OCI-LY7 (cell line): ENCODE data around the gene STXBP6. TPM values are rescaled to one million over a fixed set of nuclear protein-coding genes. Genes with fewer than 3 reads are reported as not detected.
"Not testable (repeated sequence)": the region's sequence is repeated elsewhere in the genome, so short reads cannot be mapped to it uniquely, and the experiment has no call there.

ENCODE experiments used
- BruUV-seq: library from RNA; stranded (reverse); fragments of 400-500 nt; replicated peaks from 2 replicates; lab custom pipeline; 2021; lab: Mats Ljungman, UMichigan
- CTCF ChIA-PET: fragments of 300-600 bp; sonication (Branson Sonifier 250); formaldehyde crosslinking; loops from one replicate; lab custom pipeline; 2022; ENCODE audit warnings: antibody characterized with exemption; ENCODE audit not compliant: unreplicated experiment; lab: Charles Lee
- POLR2A ChIA-PET: fragments of 300-600 bp; sonication (Branson Sonifier 250); formaldehyde crosslinking; loops from one replicate; lab custom pipeline; 2022; ENCODE audit warnings: antibody characterized with exemption; lab: Charles Lee
- DNase-seq: peaks from one replicate; pipeline ENCODE4 v3.0.0-alpha.2; 2015; ENCODE audit warnings: low spot score
- H2AFZ ChIP-seq: fragments of 200-600 bp; sonication (generic), shearing (Covaris generic); 2 replicates; pipeline ENCODE4 v1.6.1; 2014; ENCODE audit warnings: mild to moderate bottlenecking, antibody characterized with exemption, low read length, moderate library complexity
- H3K27ac ChIP-seq: fragments of 200-600 bp; sonication (generic); 2 replicates; pipeline ENCODE4 v1.5.1; 2014; ENCODE audit warnings: mixed run types, low read depth, mild to moderate bottlenecking, moderate library complexity, low read length, inconsistent platforms; ENCODE audit not compliant: poor library complexity, severe bottlenecking
- H3K36me3 ChIP-seq: fragments of 200-600 bp; sonication (generic); 2 replicates; pipeline ENCODE4 v1.6.1; 2014; ENCODE audit warnings: mild to moderate bottlenecking, antibody characterized with exemption, low read length, moderate library complexity, mixed read lengths; ENCODE audit not compliant: insufficient read depth
- H3K4me1 ChIP-seq: fragments of 200-600 bp; sonication (generic); 2 replicates; pipeline ENCODE4 v1.5.1; 2014; ENCODE audit warnings: mild to moderate bottlenecking, low read length; ENCODE audit not compliant: insufficient read depth, poor library complexity, severe bottlenecking
- H3K4me2 ChIP-seq: fragments of 200-600 bp; sonication (generic); 2 replicates; pipeline ENCODE4 v1.6.1; 2014; ENCODE audit warnings: mild to moderate bottlenecking, low read length
- H3K4me3 ChIP-seq: fragments of 200-600 bp; sonication (generic); 2 replicates; pipeline ENCODE4 v1.5.1; 2014; ENCODE audit warnings: mild to moderate bottlenecking, low read depth, low read length; ENCODE audit not compliant: poor library complexity, severe bottlenecking
- H3K79me2 ChIP-seq: fragments of 200-600 bp; sonication (generic); 2 replicates; pipeline ENCODE4 v1.6.1; 2016; ENCODE audit warnings: low read depth, mild to moderate bottlenecking, low read length, moderate library complexity, mixed read lengths; ENCODE audit not compliant: insufficient read depth
- H3K9me2 ChIP-seq: fragments of 200-600 bp; sonication (generic); 2 replicates; pipeline ENCODE4 v1.6.1; 2016; ENCODE audit warnings: mild to moderate bottlenecking, low read length, mixed read lengths; ENCODE audit not compliant: insufficient read depth
- H3K9me3 ChIP-seq: fragments of 200-600 bp; sonication (generic); 2 replicates; pipeline ENCODE4 v1.6.1; 2014; ENCODE audit warnings: mild to moderate bottlenecking, mixed run types, low read length, mixed read lengths
- H4K20me1 ChIP-seq: fragments of 200-600 bp; sonication (generic); 2 replicates; pipeline ENCODE4 v1.6.1; 2014; ENCODE audit warnings: mild to moderate bottlenecking, antibody characterized with exemption, low read length, moderate library complexity, mixed read lengths; ENCODE audit not compliant: insufficient read depth
- CTCF ChIP-seq: fragments of 200-600 bp; sonication (generic); conservative IDR thresholded peaks from 2 replicates; pipeline ENCODE4 v1.5.1; 2014; ENCODE audit warnings: mild to moderate bottlenecking, antibody characterized with exemption, low read length, moderate library complexity, mixed read lengths
- EZH2phosphoT487 ChIP-seq: fragments of 200-600 bp; sonication (generic); IDR thresholded peaks from 2 replicates; pipeline ENCODE4 v1.6.1; 2018; ENCODE audit warnings: low read depth, borderline replicate concordance, mild to moderate bottlenecking, mixed run types, antibody characterized with exemption, low read length, moderate library complexity, mixed read lengths
- intact Hi-C: fragments of 100-400 bp; cut with micrococcal nuclease; formaldehyde crosslinking; loops from one replicate; pipeline ENCODE4 v1.10.0; 2022; ENCODE audit not compliant: unreplicated experiment
- total RNA-seq, 2 experiments: library from RNA; depleted of rRNA in 1 of 2; stranded (reverse); fragments of >200 nt in 1 of 2; shearing (Covaris generic) in 1 of 2; gene quantifications; 2 replicates each; pipeline ENCODE4 v1.2.3, GENCODE V29; 2014 to 2022

STXBP6 gene
- total RNA-seq, 2 experiments from 2014 or later, result 0.48 TPM; not detected in 1

- intact Hi-C loops, result no loop called here
- Histone ChIP-seq H3K4me3 (no peak overlapping the region), H3K27ac (no peak overlapping the region), H3K4me1 (no peaks in the 10 kb centered on the region), H3K9me2 (no peaks in the 10 kb centered on the region), H3K79me2 (no peaks in the 10 kb centered on the region), H3K36me3 (no peaks in the 10 kb centered on the region), H3K9me3 (no peaks in the 10 kb centered on the region), H2AFZ (no peak overlapping the region), H3K4me2 (no peak overlapping the region), H4K20me1 (no peaks in the 10 kb centered on the region)
- no TSS peak for BruUV-seq
- DNase-seq, result no peak
- POLR2A ChIA-PET, result interaction anchor here (1.1 kb wide), 1 partner anchor 12 kb away, joined by 3 read pairs; no protein-coding TSS in a partner anchor
- no peak for TF ChIP-seq CTCF
- TF ChIP-seq EZH2phosphoT487, result no peak
- CTCF ChIA-PET, result no interaction called here
Measured at GRCh38 chr14:24940213-24940783, 109.6 kb downstream of the STXBP6 start.

- Histone ChIP-seq H3K36me3 (no peaks in the 10 kb centered on the region), H3K4me2 (no peak overlapping the region), H4K20me1 (no peaks in the 10 kb centered on the region), H3K9me2 (no peaks in the 10 kb centered on the region), H3K9me3 (no peaks in the 10 kb centered on the region), H2AFZ (no peak overlapping the region), H3K27ac (no peak overlapping the region), H3K4me3 (no peak overlapping the region), H3K4me1 (no peaks in the 10 kb centered on the region), H3K79me2 (no peaks in the 10 kb centered on the region)
- ChIA-PET CTCF (no interaction called here), POLR2A (interaction anchor here (0.7 kb wide), 1 partner anchor 70 kb away, joined by 3 read pairs; no protein-coding TSS in a partner anchor)
- TF ChIP-seq EZH2phosphoT487, result no peak
- TF ChIP-seq CTCF, result no peak
- DNase-seq, result no peak
- no TSS peak for BruUV-seq
- intact Hi-C loops, result no loop called here
Measured at GRCh38 chr14:24938593-24938992, 111.4 kb downstream of the STXBP6 start.

GRCh38 chr14:24937300-24937699 is 112.6 kb downstream of the STXBP6 start:
- no peaks in the 10 kb centered on the region for H3K9me3 ChIP-seq
- CTCF ChIA-PET, result no interaction called here
- H3K79me2 ChIP-seq, result no peaks in the 10 kb centered on the region
- H3K4me1 ChIP-seq, result no peaks in the 10 kb centered on the region
- no TSS peak for BruUV-seq
- intact Hi-C loops, result no loop called here
- TF ChIP-seq CTCF (no peak), EZH2phosphoT487 (no peak)
- no peaks in the 10 kb centered on the region for H3K36me3 ChIP-seq
- POLR2A ChIA-PET, result no interaction called here
- H3K9me2 ChIP-seq, result no peaks in the 10 kb centered on the region
- no peak overlapping the region for H2AFZ ChIP-seq
- no peak overlapping the region for H3K4me2 ChIP-seq
- H3K4me3 ChIP-seq, result no peak overlapping the region
- DNase-seq, result no peak
- no peaks in the 10 kb centered on the region for H4K20me1 ChIP-seq
- H3K27ac ChIP-seq, result no peak overlapping the region

GRCh38 chr14:24936773-24937172 is 113.2 kb downstream of the STXBP6 start:
- H4K20me1 ChIP-seq, BruUV-seq, intact Hi-C loops, H3K4me2 ChIP-seq, H2AFZ ChIP-seq, H3K79me2 ChIP-seq, H3K4me1 ChIP-seq, CTCF ChIA-PET, H3K27ac ChIP-seq, H3K9me2 ChIP-seq, H3K9me3 ChIP-seq, DNase-seq, POLR2A ChIA-PET, H3K4me3 ChIP-seq, H3K36me3 ChIP-seq: not testable (repeated sequence)
